OCI-LY1 (cell line): ENCODE data around the gene CSTB.

Experiments
- EZH2 ChIP-seq: fragments of 200-600 bp; sonication (generic), shearing (Covaris generic); IDR thresholded peaks from 2 replicates; pipeline ENCODE4 v1.8.0; 2017; ENCODE audit warnings: borderline replicate concordance, mixed run types, mild to moderate bottlenecking, antibody characterized with exemption, low read length, moderate library complexity, mixed read lengths
- TF ChIP-seq, protein P1 (sequence below): fragments of 200-600 bp; sonication (generic), shearing (Covaris generic); IDR thresholded peaks from 2 replicates; pipeline ENCODE4 v1.5.1; 2017; ENCODE audit warnings: mild to moderate bottlenecking, antibody characterized with exemption, low read length, moderate library complexity, mixed read lengths

DNA sequence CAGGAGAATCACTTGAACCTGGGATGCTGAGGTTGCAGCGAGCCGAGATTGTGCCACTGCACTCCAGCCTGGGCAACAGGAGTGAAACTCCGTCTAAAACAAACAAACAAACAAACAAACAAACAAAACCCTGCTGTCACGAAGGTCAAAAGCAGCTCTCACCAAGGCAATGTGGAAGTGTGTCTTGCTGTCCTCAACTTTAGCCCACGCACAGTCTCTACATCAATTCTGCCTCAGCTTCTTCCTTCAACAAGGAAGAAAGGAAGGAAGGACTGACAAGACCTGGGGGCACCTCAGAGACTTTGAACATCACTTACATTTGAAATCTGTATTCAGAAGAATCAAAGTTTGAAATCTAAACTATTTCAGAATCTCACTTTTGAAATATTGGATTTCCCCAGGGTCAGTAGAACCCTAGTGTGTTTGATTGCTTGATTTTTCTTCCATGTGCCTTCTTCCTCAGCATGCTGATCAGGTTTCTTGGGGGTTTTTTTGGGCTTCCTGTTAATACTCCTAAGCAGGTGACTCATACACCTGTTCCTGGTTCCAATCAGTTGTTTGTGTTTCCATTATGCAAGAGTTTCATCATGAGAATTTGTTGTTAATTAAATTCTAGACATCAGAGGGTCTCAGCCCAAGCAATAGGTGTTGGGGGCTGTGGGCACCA is 6.5 kb upstream of the CSTB start:
- TF ChIP-seq, protein P1, sequence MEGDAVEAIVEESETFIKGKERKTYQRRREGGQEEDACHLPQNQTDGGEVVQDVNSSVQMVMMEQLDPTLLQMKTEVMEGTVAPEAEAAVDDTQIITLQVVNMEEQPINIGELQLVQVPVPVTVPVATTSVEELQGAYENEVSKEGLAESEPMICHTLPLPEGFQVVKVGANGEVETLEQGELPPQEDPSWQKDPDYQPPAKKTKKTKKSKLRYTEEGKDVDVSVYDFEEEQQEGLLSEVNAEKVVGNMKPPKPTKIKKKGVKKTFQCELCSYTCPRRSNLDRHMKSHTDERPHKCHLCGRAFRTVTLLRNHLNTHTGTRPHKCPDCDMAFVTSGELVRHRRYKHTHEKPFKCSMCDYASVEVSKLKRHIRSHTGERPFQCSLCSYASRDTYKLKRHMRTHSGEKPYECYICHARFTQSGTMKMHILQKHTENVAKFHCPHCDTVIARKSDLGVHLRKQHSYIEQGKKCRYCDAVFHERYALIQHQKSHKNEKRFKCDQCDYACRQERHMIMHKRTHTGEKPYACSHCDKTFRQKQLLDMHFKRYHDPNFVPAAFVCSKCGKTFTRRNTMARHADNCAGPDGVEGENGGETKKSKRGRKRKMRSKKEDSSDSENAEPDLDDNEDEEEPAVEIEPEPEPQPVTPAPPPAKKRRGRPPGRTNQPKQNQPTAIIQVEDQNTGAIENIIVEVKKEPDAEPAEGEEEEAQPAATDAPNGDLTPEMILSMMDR = no peak
- TF ChIP-seq EZH2 = no peak
